Measurements from ENCODE around the gene TUBG2.

DNA sequence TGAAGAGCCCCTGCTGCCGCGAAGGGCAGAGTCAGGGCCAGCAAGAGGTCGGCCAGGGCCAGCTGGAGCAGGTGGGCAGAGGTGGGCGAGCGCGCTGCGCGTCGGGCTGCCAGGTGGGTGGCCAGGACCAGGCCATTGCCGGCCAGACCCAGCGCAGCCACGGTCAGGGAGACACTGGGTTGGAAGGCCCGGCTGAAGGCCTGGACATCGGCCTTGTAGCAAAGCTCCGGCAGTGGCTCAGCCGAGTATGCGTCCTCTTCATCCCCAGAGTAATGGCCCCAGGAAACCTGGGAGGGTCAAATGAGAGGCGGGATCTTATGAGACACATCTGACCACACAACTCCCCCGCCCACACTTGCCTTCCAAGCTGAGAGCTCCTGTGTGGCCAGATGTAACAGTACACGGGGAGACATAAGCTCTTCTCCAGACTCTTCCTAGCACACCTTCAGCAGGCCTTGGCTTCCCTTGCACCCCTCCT, 21.3 kb downstream of the TUBG2 start:
- TF ChIP-seq, protein P1, sequence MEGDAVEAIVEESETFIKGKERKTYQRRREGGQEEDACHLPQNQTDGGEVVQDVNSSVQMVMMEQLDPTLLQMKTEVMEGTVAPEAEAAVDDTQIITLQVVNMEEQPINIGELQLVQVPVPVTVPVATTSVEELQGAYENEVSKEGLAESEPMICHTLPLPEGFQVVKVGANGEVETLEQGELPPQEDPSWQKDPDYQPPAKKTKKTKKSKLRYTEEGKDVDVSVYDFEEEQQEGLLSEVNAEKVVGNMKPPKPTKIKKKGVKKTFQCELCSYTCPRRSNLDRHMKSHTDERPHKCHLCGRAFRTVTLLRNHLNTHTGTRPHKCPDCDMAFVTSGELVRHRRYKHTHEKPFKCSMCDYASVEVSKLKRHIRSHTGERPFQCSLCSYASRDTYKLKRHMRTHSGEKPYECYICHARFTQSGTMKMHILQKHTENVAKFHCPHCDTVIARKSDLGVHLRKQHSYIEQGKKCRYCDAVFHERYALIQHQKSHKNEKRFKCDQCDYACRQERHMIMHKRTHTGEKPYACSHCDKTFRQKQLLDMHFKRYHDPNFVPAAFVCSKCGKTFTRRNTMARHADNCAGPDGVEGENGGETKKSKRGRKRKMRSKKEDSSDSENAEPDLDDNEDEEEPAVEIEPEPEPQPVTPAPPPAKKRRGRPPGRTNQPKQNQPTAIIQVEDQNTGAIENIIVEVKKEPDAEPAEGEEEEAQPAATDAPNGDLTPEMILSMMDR (conservative IDR thresholded peaks at IDR 0.05 in 1 of 2, IDR thresholded peaks at IDR 0.05 in 1 of 2; ENCODE audit: extremely low read depth in 1 of 2, insufficient read depth in 1 of 2, low read depth in 1 of 2, low read length in 2 of 2) = no peak
- TF ChIP-seq EZH2 (IDR thresholded peaks at IDR 0.05; ENCODE audit: borderline replicate concordance, low read length) = no peak
